Measurements from ENCODE around the gene UGT1A10.

DNA sequence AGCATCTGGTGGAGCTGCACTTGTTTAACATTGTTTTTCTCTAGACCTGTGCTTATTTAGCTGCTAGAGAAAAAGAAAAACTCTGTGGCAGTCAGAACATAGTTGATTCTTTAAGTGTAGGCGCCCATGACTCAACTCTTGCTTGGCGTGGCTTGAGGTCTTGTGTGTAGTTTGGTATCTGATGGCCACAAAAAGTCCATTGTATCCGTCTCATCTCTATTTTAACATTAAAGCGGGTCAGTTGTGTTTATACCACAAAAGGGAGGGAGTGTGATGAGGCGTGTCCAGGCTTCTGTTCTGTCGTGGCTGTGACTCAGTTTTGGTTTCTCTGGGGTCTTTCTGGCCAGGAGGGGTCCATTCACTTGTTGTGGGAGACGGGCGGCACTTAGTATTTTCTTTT is 43.0 kb upstream of the UGT1A10 start:
- TF ChIP-seq MAX (IDR thresholded peaks at IDR 0.05) = no peak
- TF ChIP-seq, protein P1, sequence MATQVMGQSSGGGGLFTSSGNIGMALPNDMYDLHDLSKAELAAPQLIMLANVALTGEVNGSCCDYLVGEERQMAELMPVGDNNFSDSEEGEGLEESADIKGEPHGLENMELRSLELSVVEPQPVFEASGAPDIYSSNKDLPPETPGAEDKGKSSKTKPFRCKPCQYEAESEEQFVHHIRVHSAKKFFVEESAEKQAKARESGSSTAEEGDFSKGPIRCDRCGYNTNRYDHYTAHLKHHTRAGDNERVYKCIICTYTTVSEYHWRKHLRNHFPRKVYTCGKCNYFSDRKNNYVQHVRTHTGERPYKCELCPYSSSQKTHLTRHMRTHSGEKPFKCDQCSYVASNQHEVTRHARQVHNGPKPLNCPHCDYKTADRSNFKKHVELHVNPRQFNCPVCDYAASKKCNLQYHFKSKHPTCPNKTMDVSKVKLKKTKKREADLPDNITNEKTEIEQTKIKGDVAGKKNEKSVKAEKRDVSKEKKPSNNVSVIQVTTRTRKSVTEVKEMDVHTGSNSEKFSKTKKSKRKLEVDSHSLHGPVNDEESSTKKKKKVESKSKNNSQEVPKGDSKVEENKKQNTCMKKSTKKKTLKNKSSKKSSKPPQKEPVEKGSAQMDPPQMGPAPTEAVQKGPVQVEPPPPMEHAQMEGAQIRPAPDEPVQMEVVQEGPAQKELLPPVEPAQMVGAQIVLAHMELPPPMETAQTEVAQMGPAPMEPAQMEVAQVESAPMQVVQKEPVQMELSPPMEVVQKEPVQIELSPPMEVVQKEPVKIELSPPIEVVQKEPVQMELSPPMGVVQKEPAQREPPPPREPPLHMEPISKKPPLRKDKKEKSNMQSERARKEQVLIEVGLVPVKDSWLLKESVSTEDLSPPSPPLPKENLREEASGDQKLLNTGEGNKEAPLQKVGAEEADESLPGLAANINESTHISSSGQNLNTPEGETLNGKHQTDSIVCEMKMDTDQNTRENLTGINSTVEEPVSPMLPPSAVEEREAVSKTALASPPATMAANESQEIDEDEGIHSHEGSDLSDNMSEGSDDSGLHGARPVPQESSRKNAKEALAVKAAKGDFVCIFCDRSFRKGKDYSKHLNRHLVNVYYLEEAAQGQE (IDR thresholded peaks at IDR 0.05; ENCODE audit: low read depth) = no peak
- TF ChIP-seq CEBPB (IDR thresholded peaks at IDR 0.05) = no peak
- TF ChIP-seq ZBTB7A (IDR thresholded peaks at IDR 0.05; ENCODE audit: low read depth) = no peak
- TF ChIP-seq EP300 (IDR thresholded peaks at IDR 0.05; ENCODE audit: borderline replicate concordance) = no peak
- no peak for TF ChIP-seq TCF12 (IDR thresholded peaks at IDR 0.05; ENCODE audit: low read depth)

All from Ishikawa (cell line).